SK-N-MC (cell line): ENCODE results near the gene DNAH11.

ENCODE experiments used
- EZH2 ChIP-seq: fragments of 200-600 bp; sonication (generic); IDR thresholded peaks from one replicate; pipeline ENCODE4 v1.6.1; 2017; ENCODE audit warnings: antibody characterized with exemption
- POLR2AphosphoS5 ChIP-seq: IDR thresholded peaks from 2 replicates; pipeline ENCODE4 v1.6.1; 2012; ENCODE audit warnings: mild to moderate bottlenecking, low read depth, low read length, borderline replicate concordance

DNA sequence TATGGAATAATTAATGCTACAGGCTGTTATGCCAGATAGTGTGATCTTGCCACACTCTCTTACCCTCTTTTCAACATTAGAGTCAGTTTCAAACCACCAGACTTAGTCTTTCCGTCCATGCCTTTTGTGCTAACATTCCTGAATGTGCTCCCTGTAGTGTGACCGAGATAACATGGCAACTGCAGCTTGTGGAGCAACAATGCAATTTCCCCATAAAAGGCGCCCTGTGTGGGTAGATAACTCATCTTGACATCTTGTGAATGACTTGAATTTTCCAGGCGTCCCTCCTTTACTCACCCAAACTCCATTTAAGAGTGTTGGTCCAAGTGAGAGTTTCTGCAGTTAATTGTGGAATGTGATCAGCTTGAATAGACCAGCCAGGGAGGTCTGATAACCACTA lies 99.6 kb downstream of the DNAH11 start:
- TF ChIP-seq EZH2 = no peak
- no peak for TF ChIP-seq POLR2AphosphoS5
